Spleen (tissue), 11 donors: ENCODE results near the gene PRSS22. TPM values are rescaled to one million over a fixed set of nuclear protein-coding genes. Genes with fewer than 3 reads are reported as not detected.

ENCODE experiments used
- DNase-seq: peaks from one replicate; pipeline ENCODE4 v3.0.0-alpha.2; 2020
- H3K27ac ChIP-seq, 8 donors: fragments of 200-600 bp; sonication (generic) in 7 of 8; 1 replicate in 4 of 8; 2 replicates in 4 of 8; pipeline versions ENCODE4 v1.5.0 to v1.8.0; 2016 to 2021; ENCODE audit warnings: inconsistent platforms in 4 of 8, mild to moderate bottlenecking in 4 of 8, moderate library complexity in 1 of 8
- H3K27me3 ChIP-seq, 7 donors: fragments of 200-600 bp; sonication (generic) in 6 of 7; replicated peaks in 1 of 7; 1 replicate in 4 of 7; 2 replicates in 3 of 7; pipeline versions ENCODE4 v1.5.0 to v1.8.0; 2016 to 2021; ENCODE audit warnings: inconsistent platforms in 3 of 7, mild to moderate bottlenecking in 1 of 7
- H3K36me3 ChIP-seq, 6 donors: fragments of 200-600 bp; sonication (generic) in 5 of 6; 1 replicate in 4 of 6; 2 replicates in 2 of 6; pipeline versions ENCODE4 v1.5.0 to v1.8.0; 2016 to 2021; ENCODE audit warnings: inconsistent platforms in 2 of 6
- H3K4me1 ChIP-seq, 6 donors: fragments of 200-600 bp; sonication (generic) in 5 of 6; 1 replicate in 3 of 6; 2 replicates in 3 of 6; pipeline versions ENCODE4 v1.5.0 to v1.8.0; 2016 to 2021; ENCODE audit warnings: inconsistent platforms in 3 of 6
- H3K4me3 ChIP-seq, 8 donors: fragments of 200-600 bp; sonication (generic) in 7 of 8; 1 replicate in 4 of 8; 2 replicates in 4 of 8; pipeline versions ENCODE4 v1.5.0 to v1.8.0; 2016 to 2021; ENCODE audit warnings: inconsistent platforms in 4 of 8, mild to moderate bottlenecking in 4 of 8, moderate library complexity in 2 of 8
- H3K9me3 ChIP-seq, 8 donors: fragments of 200-600 bp; sonication (generic) in 7 of 8; 1 replicate in 4 of 8; 2 replicates in 4 of 8; pipeline versions ENCODE4 v1.5.0 to v1.8.0; 2016 to 2021; ENCODE audit warnings: inconsistent platforms in 4 of 8
- CTCF ChIP-seq, 11 experiments: fragments of 200-600 bp in 7 of 11; fragments of 450-650 bp in 4 of 11; sonication (generic) in 4 of 11; IDR thresholded peaks in 8 of 11; conservative IDR thresholded peaks in 3 of 11; 1 replicate in 7 of 11; 2 replicates in 4 of 11; pipeline versions ENCODE4 v1.4.0 to v1.8.0; 2016 to 2021; ENCODE audit warnings: antibody characterized with exemption in 11 of 11, inconsistent platforms in 4 of 11, mild to moderate bottlenecking in 1 of 11
- POLR2A ChIP-seq, 3 donors: fragments of 450-650 bp; IDR thresholded peaks; one replicate each; pipeline ENCODE4 v1.5.1; 2017; ENCODE audit warnings: antibody characterized with exemption in 3 of 3, mild to moderate bottlenecking in 1 of 3
- POLR2AphosphoS5 ChIP-seq, 3 donors: sonication (generic); formaldehyde crosslinking; IDR thresholded peaks; one replicate each; pipeline ENCODE4 v1.5.1; 2017; ENCODE audit warnings: antibody characterized with exemption in 3 of 3
- whole genome bisulfite sequencing, 5 donors: extraction: QIAGEN DNeasy Blood & Tissue Kit in 3 of 5; methylation state at CpG; one replicate each; pipeline versions ENCODE4 v1.1.5 to v1.1.7; 2013 to 2018; 5-methylcytosine and 5-hydroxymethylcytosine counted together
- intact Hi-C: fragments of 100-400 bp; cut with DNase I; formaldehyde crosslinking; loops from one replicate; pipeline ENCODE4 v1.15.0; 2023; ENCODE audit warnings: low total_unique reads
- polyA plus RNA-seq, 3 donors: library from polyadenylated mRNA; stranded (reverse); fragments of 200-250 nt; gene quantifications; one replicate each; pipeline ENCODE4 v1.2.1, GENCODE V29; 2013
- total RNA-seq, 7 donors: library from RNA; depleted of rRNA in 3 of 7; stranded (reverse); fragments of >200 nt in 3 of 7; fragmentation: NEBNext Ultra II Directional in 4 of 7; extraction: Animal tissue kit (Norgen Biotek cat#: 25700) in 4 of 7; gene quantifications; one replicate each; pipeline versions ENCODE4 v1.1.0 to v1.2.1, GENCODE V29; 2016 to 2021
- donor health status: healthy with polysubstance abuse.
- donor health status: DM: no; HTN: no; CAD: no; lungs with moderate emphysema.
- donor health status: DM: no; HTN: no; CAD: no.
- donor health status: Bipolar disorder and iron deficiency.
- donor health status: healthy.
- donor health status: DM: no; HTN: no; CAD: no.
- donor health status: DM: yes; HTN: yes; CAD: no.

The PRSS22 gene
- total and polyA plus RNA-seq, 10 donors, result 0.19 to 0.60 (median 0.33) TPM; not detected in 7

- H3K4me3 ChIP-seq, result peak overlapping the region in 4 of 8 donors; percentile 4 to 50 (median 12)
- TF ChIP-seq CTCF (IDR thresholded peaks at IDR 0.05 in 8 of 11, conservative IDR thresholded peaks at IDR 0.05 in 3 of 11), result no peak
- H3K27me3 ChIP-seq, result peaks cover 0 to 19% (median 0%) of the 10 kb centered on the region in 7 donors
- intact Hi-C loops, result no loop called here
- H3K27ac ChIP-seq, result peak overlapping the region; percentile 8 to 85 (median 65)
- H3K9me3 ChIP-seq, result no peaks in the 10 kb centered on the region
- 58 to 74% (median 72%) methylated on average over 5 to 18 of the region's 18 CpGs for WGBS, 5 donors
- peak; percentile 74 for DNase-seq
- no peaks in the 10 kb centered on the region for H3K36me3 ChIP-seq
- H3K4me1 ChIP-seq, result peaks cover 14 to 39% (median 32%) of the 10 kb centered on the region in 6 donors
Measured at GRCh38 chr16:2841606-2842339, 16.2 kb downstream of the PRSS22 start.

DNA sequence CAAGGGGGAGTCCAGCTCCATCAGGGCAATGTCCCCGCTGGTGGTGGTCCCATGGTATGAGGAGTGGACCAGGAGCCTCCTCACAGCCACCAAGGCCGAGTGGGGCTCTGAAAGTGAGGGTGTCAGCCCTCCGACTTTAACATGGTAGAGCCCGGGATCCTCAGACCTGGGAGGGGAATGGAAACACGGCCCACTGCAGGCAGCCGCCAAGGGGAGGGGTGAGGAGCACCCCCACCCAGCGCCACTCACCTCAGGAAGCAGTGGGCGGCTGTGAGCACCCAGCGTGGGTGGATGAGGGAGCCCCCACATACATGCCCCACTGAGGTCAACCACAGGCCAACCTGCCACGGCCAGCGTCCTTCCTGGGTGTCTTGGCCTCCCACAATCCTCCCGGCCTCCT is 17.1 kb downstream of the PRSS22 start:
- 53 to 69% (median 66%) methylated on average over 4 to 12 of the region's 12 CpGs for WGBS, 5 donors
- peak overlapping the region in 2 of 8 donors; percentile 79 to 85 for H3K27ac ChIP-seq
- peak overlapping the region in 1 of 8 donors; percentile 50 for H3K4me3 ChIP-seq
- intact Hi-C loops, result no loop called here
- DNase-seq, result peak; percentile 72
- TF ChIP-seq POLR2AphosphoS5 (IDR thresholded peaks at IDR 0.05), result no peak
- peaks cover 14 to 39% (median 32%) of the 10 kb centered on the region in 6 donors for H3K4me1 ChIP-seq
- H3K36me3 ChIP-seq, result no peaks in the 10 kb centered on the region
- H3K9me3 ChIP-seq, result no peaks in the 10 kb centered on the region
- H3K27me3 ChIP-seq, result peaks cover 0 to 27% (median 0%) of the 10 kb centered on the region in 7 donors

DNA sequence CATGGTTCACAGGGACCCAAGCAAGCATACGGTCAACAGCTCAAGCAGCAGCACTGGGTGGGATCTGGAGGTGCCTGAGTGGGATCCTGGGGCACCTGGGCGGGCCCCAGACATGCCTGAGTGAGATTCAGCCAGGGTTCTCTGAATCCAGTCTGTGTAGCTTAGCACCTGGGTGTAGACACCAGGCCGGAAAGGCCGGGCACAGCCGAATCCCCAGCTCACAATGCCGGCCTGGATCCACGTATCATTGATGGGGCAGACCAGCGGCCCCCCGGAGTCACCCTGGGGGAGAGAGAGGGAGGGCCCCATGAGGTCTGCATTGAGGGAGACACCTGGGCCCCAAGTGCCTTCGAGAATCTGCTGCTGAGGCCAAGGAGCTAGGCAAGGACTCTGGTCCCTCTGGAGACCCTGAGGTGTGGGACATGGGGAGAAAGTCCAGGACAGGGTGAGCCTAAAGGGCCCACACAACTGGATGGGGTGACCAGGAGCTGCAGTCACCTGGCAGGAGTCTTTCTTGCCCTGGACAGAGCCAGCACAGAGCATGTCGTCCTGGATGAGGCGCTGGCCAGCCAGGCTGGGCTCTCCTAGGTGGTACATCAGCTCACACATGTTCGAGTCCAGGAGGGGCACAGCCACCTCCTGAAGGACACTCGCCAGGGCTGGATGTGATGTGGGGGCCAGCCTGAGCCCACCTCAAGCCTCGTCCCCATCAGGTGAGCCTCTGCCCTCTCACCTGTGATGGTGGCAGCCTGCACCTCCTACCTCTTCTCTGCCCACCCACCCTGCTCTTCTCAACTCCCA is 18.1 kb downstream of the PRSS22 start:
- H3K27me3 ChIP-seq, result peaks cover 0 to 36% (median 0%) of the 10 kb centered on the region in 7 donors

GRCh38 chr16:2838928-2839327 is 19.0 kb downstream of the PRSS22 start:
- Histone ChIP-seq H3K4me1 (peaks cover 14 to 39% (median 32%) of the 10 kb centered on the region in 6 donors), H3K9me3 (no peaks in the 10 kb centered on the region), H3K27me3 (peaks cover 0 to 36% (median 0%) of the 10 kb centered on the region in 7 donors), H3K4me3 (no peak overlapping the region), H3K27ac (no peak overlapping the region), H3K36me3 (no peaks in the 10 kb centered on the region)
- WGBS, 5 donors, result 2 to 10% (median 8%) methylated on average over 4 to 12 of the region's 12 CpGs
- DNase-seq, result peak; percentile 84
- intact Hi-C loops, result no loop called here
- TF ChIP-seq CTCF (IDR thresholded peaks at IDR 0.05 in 8 of 11, conservative IDR thresholded peaks at IDR 0.05 in 3 of 11), result peak; percentile 50 to 88 (median 75)
- peak; percentile 31 to 66 (median 57) for TF ChIP-seq POLR2AphosphoS5 (IDR thresholded peaks at IDR 0.05)
- no peak for TF ChIP-seq POLR2A (IDR thresholded peaks at IDR 0.05)

More for the DNA sequence above, 18.1 kb downstream of the PRSS22 start:
- DNase-seq, result peak; percentile 58
- H3K27ac ChIP-seq, result no peak overlapping the region
- H3K4me3 ChIP-seq, result no peak overlapping the region
- intact Hi-C loops, result no loop called here
- H3K9me3 ChIP-seq, result no peaks in the 10 kb centered on the region
- H3K4me1 ChIP-seq, result peaks cover 14 to 39% (median 32%) of the 10 kb centered on the region in 6 donors
- no peaks in the 10 kb centered on the region for H3K36me3 ChIP-seq
- 86 to 95% (median 88%) methylated on average over 9 to 15 of the region's 15 CpGs for WGBS, 5 donors
- TF ChIP-seq POLR2AphosphoS5 (IDR thresholded peaks at IDR 0.05), result no peak
- no peak for TF ChIP-seq POLR2A (IDR thresholded peaks at IDR 0.05)
- no peak for TF ChIP-seq CTCF (IDR thresholded peaks at IDR 0.05 in 8 of 11, conservative IDR thresholded peaks at IDR 0.05 in 3 of 11)
